Upper lobe of right lung (tissue), 1 donor: ENCODE measurements around the gene CDC73. TPM values are rescaled to one million over a fixed set of nuclear protein-coding genes. Genes with fewer than 3 reads are reported as not detected.
A peak's percentile ranks its signal among the peaks of the same experiment; 100 is the strongest.

Experiments used
- ATAC-seq: fragments of 200-7000 bp; cut with Tn5 transposase; one replicate; pipeline ENCODE4 v1.9.1; 2020; ENCODE audit warnings: mild to moderate bottlenecking, moderate library complexity
- DNase-seq: peaks from one replicate; pipeline ENCODE4 v3.0.0-alpha.2; 2020
- H3K27ac ChIP-seq: fragments of 200-600 bp; one replicate; pipeline ENCODE4 v1.8.0; 2022
- H3K27me3 ChIP-seq: fragments of 200-600 bp; one replicate; pipeline ENCODE4 v1.8.0; 2022; ENCODE audit warnings: mild to moderate bottlenecking
- H3K36me3 ChIP-seq: fragments of 200-600 bp; one replicate; pipeline ENCODE4 v1.8.0; 2022
- H3K4me1 ChIP-seq: fragments of 200-600 bp; one replicate; pipeline ENCODE4 v1.8.0; 2022
- H3K4me3 ChIP-seq: fragments of 200-600 bp; one replicate; pipeline ENCODE4 v1.8.0; 2022; ENCODE audit warnings: mild to moderate bottlenecking
- H3K9me3 ChIP-seq: fragments of 200-600 bp; one replicate; pipeline ENCODE4 v1.8.0; 2022
- intact Hi-C: fragments of 100-400 bp; cut with DNase I; formaldehyde crosslinking; loops from one replicate; pipeline ENCODE4 v1.11.0; 2022
- long read RNA-seq: library from polyadenylated mRNA; unstranded; transcript quantifications from one replicate; pipeline ENCODE4 v2.0.0, GENCODE V29; 2021
- total RNA-seq: library from RNA; stranded (reverse); fragmentation: NEBNext Ultra II Directional; extraction: Animal tissue kit (Norgen Biotek cat#: 25700); gene quantifications from one replicate; pipeline ENCODE4 v1.2.1, GENCODE V29; 2021
- TF ChIP-seq, protein P1 (sequence below): fragments of 200-600 bp; IDR thresholded peaks from one replicate; pipeline ENCODE4 v1.8.0; 2022; ENCODE audit warnings: antibody characterized with exemption
- donor health status: DM: no; HTN: yes; CAD: no; lungs with severe emphysema.

Gene CDC73
- total RNA-seq = 72.6 TPM
- long read RNA-seq, full-length matches to known transcripts = 77 of 93 reads
- long read RNA-seq, partial matches to known transcripts = 11 of 93 reads
- long read RNA-seq, other reads (novel, unspliced or antisense) = 5 of 93 reads

GRCh38 chr1:193121616-193122593 lies at the start of gene CDC73:
Gene CDC73, plus strand, starts transcription at chr1:193122031. Its CDS starts 170 bp downstream, at chr1:193122201.
- ATAC-seq (peak; percentile 99), DNase-seq (peak; percentile 99)
- TF ChIP-seq, protein P1, sequence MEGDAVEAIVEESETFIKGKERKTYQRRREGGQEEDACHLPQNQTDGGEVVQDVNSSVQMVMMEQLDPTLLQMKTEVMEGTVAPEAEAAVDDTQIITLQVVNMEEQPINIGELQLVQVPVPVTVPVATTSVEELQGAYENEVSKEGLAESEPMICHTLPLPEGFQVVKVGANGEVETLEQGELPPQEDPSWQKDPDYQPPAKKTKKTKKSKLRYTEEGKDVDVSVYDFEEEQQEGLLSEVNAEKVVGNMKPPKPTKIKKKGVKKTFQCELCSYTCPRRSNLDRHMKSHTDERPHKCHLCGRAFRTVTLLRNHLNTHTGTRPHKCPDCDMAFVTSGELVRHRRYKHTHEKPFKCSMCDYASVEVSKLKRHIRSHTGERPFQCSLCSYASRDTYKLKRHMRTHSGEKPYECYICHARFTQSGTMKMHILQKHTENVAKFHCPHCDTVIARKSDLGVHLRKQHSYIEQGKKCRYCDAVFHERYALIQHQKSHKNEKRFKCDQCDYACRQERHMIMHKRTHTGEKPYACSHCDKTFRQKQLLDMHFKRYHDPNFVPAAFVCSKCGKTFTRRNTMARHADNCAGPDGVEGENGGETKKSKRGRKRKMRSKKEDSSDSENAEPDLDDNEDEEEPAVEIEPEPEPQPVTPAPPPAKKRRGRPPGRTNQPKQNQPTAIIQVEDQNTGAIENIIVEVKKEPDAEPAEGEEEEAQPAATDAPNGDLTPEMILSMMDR = peak; percentile 89
- Histone ChIP-seq H3K27me3 (no peaks in the 10 kb centered on the region), H3K9me3 (no peaks in the 10 kb centered on the region), H3K27ac (peak within 1 kb of the TSS; percentile 96), H3K4me3 (peak within 1 kb of the TSS; percentile 87), H3K4me1 (peaks cover 27% of the 10 kb centered on the region), H3K36me3 (peaks cover 14% of the 10 kb centered on the region)
- intact Hi-C loops = no loop called here

- TF ChIP-seq, protein P1 = no peak
- H3K27me3 ChIP-seq = no peaks in the 10 kb centered on the region
- intact Hi-C loops = no loop called here
- H3K27ac ChIP-seq = no peak overlapping the region
- H3K4me3 ChIP-seq = no peak overlapping the region
- no peak for ATAC-seq
- no peaks in the 10 kb centered on the region for H3K4me1 ChIP-seq
- no peak for DNase-seq
- no peaks in the 10 kb centered on the region for H3K9me3 ChIP-seq
- H3K36me3 ChIP-seq = peaks cover 51% of the 10 kb centered on the region
Measured at GRCh38 chr1:193077991-193078390, 43.8 kb upstream of the CDC73 start.

DNA sequence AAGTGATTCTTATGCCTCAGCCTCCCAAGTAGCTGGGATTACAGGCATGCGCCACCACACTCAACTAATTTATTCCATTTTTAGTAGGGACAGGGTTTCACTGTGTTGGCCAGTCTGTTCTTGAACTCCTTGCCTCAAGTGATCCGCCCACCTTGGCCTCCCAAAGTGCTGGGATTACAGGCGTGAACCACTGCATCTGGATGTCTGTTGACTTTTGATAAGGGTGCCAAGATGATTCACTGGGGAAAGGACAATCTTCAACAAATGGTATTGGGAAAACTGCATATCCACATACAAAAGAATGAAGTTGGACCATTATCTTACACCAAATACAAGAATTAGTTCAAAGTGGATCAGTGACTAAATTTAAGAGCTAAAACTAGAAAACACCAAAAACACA lies 42.6 kb upstream of the CDC73 start:
- TF ChIP-seq, protein P1 = no peak
- intact Hi-C loops = no loop called here
- no peak overlapping the region for H3K27ac ChIP-seq
- H3K36me3 ChIP-seq = peaks cover 63% of the 10 kb centered on the region
- H3K27me3 ChIP-seq = no peaks in the 10 kb centered on the region
- H3K4me1 ChIP-seq = no peaks in the 10 kb centered on the region
- H3K9me3 ChIP-seq = no peaks in the 10 kb centered on the region
- no peak for ATAC-seq
- no peak for DNase-seq
- no peak overlapping the region for H3K4me3 ChIP-seq

- TF ChIP-seq, protein P1 = no peak
Measured at GRCh38 chr1:193083365-193084088, 38.3 kb upstream of the CDC73 start.

DNA sequence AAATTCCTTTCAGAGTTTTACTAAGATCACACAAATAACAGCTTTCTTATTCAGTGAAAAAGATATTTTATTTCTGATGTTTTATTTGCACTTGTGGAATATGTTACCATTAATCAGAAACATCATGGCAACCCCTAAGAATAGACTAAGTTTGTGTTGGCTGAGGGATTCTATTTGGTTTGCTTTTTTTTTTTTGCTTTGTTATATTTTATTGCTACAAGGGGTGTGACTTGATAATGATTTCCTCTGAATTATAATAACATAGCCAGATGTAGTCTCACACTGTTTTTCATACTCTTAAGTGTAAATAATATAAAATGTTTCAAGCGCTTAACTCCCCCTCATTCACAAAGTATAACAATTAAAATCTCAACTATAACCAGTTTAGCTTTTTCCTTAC lies 36.6 kb upstream of the CDC73 start:
- DNase-seq = no peak
- ATAC-seq = no peak
- Histone ChIP-seq H3K9me3 (no peaks in the 10 kb centered on the region), H3K4me3 (no peak overlapping the region), H3K4me1 (no peaks in the 10 kb centered on the region), H3K36me3 (peaks cover 52% of the 10 kb centered on the region), H3K27ac (no peak overlapping the region), H3K27me3 (no peaks in the 10 kb centered on the region)
- intact Hi-C loops = no loop called here
- TF ChIP-seq, protein P1 = no peak

More at GRCh38 chr1:193083365-193084088, 38.3 kb upstream of the CDC73 start:
- H3K4me1 ChIP-seq = no peaks in the 10 kb centered on the region
- no peak for DNase-seq
- no peaks in the 10 kb centered on the region for H3K9me3 ChIP-seq
- peaks cover 64% of the 10 kb centered on the region for H3K36me3 ChIP-seq
- ATAC-seq = no peak
- no peaks in the 10 kb centered on the region for H3K27me3 ChIP-seq
- intact Hi-C loops = no loop called here
- H3K4me3 ChIP-seq = no peak overlapping the region
- no peak overlapping the region for H3K27ac ChIP-seq
